DOHH2 (cell line): ENCODE results near the gene TRAF3.

Experiments used
- EZH2phosphoT487 ChIP-seq: fragments of 200-600 bp; sonication (generic); IDR thresholded peaks from 2 replicates; pipeline ENCODE4 v1.6.1; 2017; ENCODE audit warnings: borderline replicate concordance, mild to moderate bottlenecking, antibody characterized with exemption, low read length, moderate library complexity, mixed read lengths
- TF ChIP-seq, protein P1 (sequence below): fragments of 200-600 bp; sonication (generic); IDR thresholded peaks from one replicate; pipeline ENCODE4 v1.5.1; 2014; ENCODE audit warnings: antibody characterized with exemption, mild to moderate bottlenecking, low read depth, low read length; ENCODE audit not compliant: poor library complexity, severe bottlenecking

DNA sequence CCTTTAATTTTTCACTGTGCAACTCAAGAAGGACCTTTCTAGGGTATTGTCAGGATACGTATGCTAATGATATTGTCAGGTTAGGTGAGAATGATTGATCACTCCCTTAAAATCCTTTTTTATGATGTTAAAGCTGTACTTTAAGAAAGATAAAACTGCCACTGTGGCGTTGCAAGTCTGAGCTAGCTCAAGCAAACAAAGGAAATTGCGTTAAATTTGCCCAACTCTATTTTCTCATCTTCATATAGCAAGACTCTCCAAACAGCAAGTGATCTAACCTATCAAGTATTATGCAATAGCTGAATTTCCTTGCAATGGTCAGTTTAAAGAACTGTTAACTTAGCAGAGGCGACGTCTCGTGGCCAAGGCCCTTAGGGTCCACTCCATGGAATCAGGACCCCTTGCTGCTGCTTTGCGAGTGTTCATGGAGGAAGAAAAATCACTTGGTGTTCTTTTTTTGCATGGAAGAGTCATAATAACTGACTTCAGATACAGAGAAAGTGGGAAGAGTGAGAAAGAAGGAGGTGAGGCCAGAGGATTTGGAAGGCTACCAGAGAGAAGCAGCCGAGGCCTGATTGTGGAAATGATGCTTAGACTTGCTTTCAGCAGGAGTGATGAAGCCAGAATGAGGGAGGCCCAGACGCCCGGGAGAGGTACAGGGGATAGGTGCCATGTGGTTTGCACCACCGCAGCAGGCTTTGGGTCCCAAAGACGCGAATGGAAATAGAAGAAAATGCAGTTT is 2.5 kb downstream of the TRAF3 start:
- TF ChIP-seq, protein P1, sequence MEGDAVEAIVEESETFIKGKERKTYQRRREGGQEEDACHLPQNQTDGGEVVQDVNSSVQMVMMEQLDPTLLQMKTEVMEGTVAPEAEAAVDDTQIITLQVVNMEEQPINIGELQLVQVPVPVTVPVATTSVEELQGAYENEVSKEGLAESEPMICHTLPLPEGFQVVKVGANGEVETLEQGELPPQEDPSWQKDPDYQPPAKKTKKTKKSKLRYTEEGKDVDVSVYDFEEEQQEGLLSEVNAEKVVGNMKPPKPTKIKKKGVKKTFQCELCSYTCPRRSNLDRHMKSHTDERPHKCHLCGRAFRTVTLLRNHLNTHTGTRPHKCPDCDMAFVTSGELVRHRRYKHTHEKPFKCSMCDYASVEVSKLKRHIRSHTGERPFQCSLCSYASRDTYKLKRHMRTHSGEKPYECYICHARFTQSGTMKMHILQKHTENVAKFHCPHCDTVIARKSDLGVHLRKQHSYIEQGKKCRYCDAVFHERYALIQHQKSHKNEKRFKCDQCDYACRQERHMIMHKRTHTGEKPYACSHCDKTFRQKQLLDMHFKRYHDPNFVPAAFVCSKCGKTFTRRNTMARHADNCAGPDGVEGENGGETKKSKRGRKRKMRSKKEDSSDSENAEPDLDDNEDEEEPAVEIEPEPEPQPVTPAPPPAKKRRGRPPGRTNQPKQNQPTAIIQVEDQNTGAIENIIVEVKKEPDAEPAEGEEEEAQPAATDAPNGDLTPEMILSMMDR = no peak
- no peak for TF ChIP-seq EZH2phosphoT487
